Upper lobe of right lung (tissue), 1 donor: Measurements from ENCODE around the gene AR. TPM values are rescaled to one million over a fixed set of nuclear protein-coding genes. Genes with fewer than 3 reads are reported as not detected.
"Not testable (repeated sequence)": the region's sequence is repeated elsewhere in the genome, so short reads cannot be mapped to it uniquely, and the experiment has no call there.

Experiments used
- ATAC-seq: fragments of 200-7000 bp; cut with Tn5 transposase; one replicate; pipeline ENCODE4 v1.9.1; 2020; ENCODE audit warnings: mild to moderate bottlenecking, moderate library complexity
- DNase-seq: peaks from one replicate; pipeline ENCODE4 v3.0.0-alpha.2; 2020
- H3K27ac ChIP-seq: fragments of 200-600 bp; one replicate; pipeline ENCODE4 v1.8.0; 2022
- H3K27me3 ChIP-seq: fragments of 200-600 bp; one replicate; pipeline ENCODE4 v1.8.0; 2022; ENCODE audit warnings: mild to moderate bottlenecking
- H3K36me3 ChIP-seq: fragments of 200-600 bp; one replicate; pipeline ENCODE4 v1.8.0; 2022
- H3K4me1 ChIP-seq: fragments of 200-600 bp; one replicate; pipeline ENCODE4 v1.8.0; 2022
- H3K4me3 ChIP-seq: fragments of 200-600 bp; one replicate; pipeline ENCODE4 v1.8.0; 2022; ENCODE audit warnings: mild to moderate bottlenecking
- H3K9me3 ChIP-seq: fragments of 200-600 bp; one replicate; pipeline ENCODE4 v1.8.0; 2022
- intact Hi-C: fragments of 100-400 bp; cut with DNase I; formaldehyde crosslinking; loops from one replicate; pipeline ENCODE4 v1.11.0; 2022
- total RNA-seq: library from RNA; stranded (reverse); fragmentation: NEBNext Ultra II Directional; extraction: Animal tissue kit (Norgen Biotek cat#: 25700); gene quantifications from one replicate; pipeline ENCODE4 v1.2.1, GENCODE V29; 2021
- TF ChIP-seq, protein P1 (sequence below): fragments of 200-600 bp; IDR thresholded peaks from one replicate; pipeline ENCODE4 v1.8.0; 2022; ENCODE audit warnings: antibody characterized with exemption
- donor health status: DM: no; HTN: yes; CAD: no; lungs with severe emphysema.

Gene AR
- total RNA-seq, 1 donor from 2014 or later, result 5.3 TPM

DNA sequence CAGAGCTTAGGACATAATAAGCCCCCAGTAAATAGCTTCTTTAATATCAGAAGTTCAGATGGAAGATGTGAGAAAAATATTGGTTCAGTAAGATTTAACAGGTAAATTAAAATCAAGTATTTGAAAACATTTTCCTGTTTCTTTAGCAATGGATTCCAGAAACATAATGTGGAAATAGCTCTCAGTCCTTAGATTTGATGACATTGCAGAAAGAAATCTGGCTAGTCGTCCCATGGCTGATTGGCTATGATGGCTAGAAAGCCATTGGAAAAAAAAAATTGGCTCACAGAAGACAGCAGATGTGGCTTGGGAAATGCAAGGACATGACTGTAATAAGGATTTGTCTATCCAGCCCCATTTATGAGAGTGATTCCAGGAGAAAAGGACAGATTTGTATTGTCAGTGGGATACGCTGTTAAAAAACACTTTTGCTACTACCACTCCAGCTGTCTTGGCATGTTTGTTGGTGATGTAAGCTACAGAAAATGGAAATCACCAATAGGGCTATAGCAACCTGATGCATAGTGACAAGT, 78.3 kb downstream of the AR start:
- ATAC-seq, result no peak
- DNase-seq, result no peak
- H3K36me3 ChIP-seq, result no peaks in the 10 kb centered on the region
- intact Hi-C loops, result no loop called here
- H3K4me3 ChIP-seq, result no peak overlapping the region
- no peak overlapping the region for H3K27ac ChIP-seq
- no peaks in the 10 kb centered on the region for H3K4me1 ChIP-seq
- no peaks in the 10 kb centered on the region for H3K27me3 ChIP-seq
- no peaks in the 10 kb centered on the region for H3K9me3 ChIP-seq
- TF ChIP-seq, protein P1, sequence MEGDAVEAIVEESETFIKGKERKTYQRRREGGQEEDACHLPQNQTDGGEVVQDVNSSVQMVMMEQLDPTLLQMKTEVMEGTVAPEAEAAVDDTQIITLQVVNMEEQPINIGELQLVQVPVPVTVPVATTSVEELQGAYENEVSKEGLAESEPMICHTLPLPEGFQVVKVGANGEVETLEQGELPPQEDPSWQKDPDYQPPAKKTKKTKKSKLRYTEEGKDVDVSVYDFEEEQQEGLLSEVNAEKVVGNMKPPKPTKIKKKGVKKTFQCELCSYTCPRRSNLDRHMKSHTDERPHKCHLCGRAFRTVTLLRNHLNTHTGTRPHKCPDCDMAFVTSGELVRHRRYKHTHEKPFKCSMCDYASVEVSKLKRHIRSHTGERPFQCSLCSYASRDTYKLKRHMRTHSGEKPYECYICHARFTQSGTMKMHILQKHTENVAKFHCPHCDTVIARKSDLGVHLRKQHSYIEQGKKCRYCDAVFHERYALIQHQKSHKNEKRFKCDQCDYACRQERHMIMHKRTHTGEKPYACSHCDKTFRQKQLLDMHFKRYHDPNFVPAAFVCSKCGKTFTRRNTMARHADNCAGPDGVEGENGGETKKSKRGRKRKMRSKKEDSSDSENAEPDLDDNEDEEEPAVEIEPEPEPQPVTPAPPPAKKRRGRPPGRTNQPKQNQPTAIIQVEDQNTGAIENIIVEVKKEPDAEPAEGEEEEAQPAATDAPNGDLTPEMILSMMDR, result no peak

DNA sequence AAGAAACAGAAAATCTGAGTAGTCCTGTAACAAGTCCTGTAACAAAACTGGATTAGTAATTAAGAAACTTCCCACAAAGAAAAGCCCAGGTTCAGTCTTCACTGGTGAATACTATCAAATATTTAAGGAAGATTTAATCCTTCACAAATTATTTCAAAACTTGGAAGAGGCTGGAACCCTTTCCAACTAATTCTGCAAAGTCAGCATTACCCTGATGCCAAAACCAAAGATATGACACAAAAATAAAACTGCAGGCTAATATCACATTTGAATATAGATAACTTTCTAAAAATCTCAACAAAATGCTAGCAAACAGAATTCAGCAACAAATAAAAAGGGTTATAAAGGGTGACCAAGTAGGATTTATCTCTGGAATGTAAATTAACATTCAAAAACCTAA, 80.5 kb downstream of the AR start:
- Histone ChIP-seq H3K9me3 (no peaks in the 10 kb centered on the region), H3K36me3 (no peaks in the 10 kb centered on the region), H3K27me3 (no peaks in the 10 kb centered on the region), H3K27ac (no peak overlapping the region), H3K4me1 (no peaks in the 10 kb centered on the region), H3K4me3 (no peak overlapping the region)
- no peak for ATAC-seq
- TF ChIP-seq, protein P1, result no peak
- intact Hi-C loops, result no loop called here
- no peak for DNase-seq

DNA sequence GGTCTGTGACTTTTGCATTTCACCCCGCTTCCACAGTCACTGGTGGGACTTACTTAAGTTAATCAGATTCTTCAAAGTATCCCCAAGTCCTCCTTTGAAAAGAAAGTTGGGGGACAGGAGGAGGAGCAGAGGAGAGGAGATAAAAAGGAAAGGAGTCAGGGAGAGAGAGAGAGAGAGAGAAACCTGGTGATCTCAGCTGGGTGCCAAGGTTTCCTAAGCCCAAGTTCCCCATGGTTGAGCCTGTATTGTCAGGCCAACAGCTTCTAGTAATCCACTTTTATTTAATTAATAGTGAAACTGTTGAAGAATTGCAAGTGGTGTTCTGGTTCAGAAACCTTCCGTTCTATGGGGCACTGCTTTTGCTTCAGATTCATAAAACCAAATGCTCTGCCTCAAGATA, 91.6 kb downstream of the AR start:
- intact Hi-C loops, result no loop called here
- DNase-seq, result no peak
- Histone ChIP-seq H3K4me1 (no peaks in the 10 kb centered on the region), H3K27me3 (no peaks in the 10 kb centered on the region), H3K4me3 (no peak overlapping the region), H3K9me3 (no peaks in the 10 kb centered on the region), H3K36me3 (no peaks in the 10 kb centered on the region), H3K27ac (no peak overlapping the region)
- no peak for ATAC-seq
- TF ChIP-seq, protein P1, result no peak

- Histone ChIP-seq H3K9me3 (no peaks in the 10 kb centered on the region), H3K27me3 (no peaks in the 10 kb centered on the region), H3K4me1 (no peaks in the 10 kb centered on the region), H3K27ac (no peak overlapping the region), H3K36me3 (no peaks in the 10 kb centered on the region), H3K4me3 (no peak overlapping the region)
- DNase-seq (no peak), ATAC-seq (no peak)
- TF ChIP-seq, protein P1, result no peak
- intact Hi-C loops, result no loop called here
These were observed 92.7 kb downstream of the AR start for GRCh38 chrX:67636532-67636931.

GRCh38 chrX:67637293-67637692, 93.5 kb downstream of the AR start:
- ATAC-seq, H3K9me3 ChIP-seq, H3K27ac ChIP-seq, H3K27me3 ChIP-seq, H3K4me1 ChIP-seq, H3K4me3 ChIP-seq, DNase-seq, intact Hi-C loops, H3K36me3 ChIP-seq: not testable (repeated sequence)

DNA sequence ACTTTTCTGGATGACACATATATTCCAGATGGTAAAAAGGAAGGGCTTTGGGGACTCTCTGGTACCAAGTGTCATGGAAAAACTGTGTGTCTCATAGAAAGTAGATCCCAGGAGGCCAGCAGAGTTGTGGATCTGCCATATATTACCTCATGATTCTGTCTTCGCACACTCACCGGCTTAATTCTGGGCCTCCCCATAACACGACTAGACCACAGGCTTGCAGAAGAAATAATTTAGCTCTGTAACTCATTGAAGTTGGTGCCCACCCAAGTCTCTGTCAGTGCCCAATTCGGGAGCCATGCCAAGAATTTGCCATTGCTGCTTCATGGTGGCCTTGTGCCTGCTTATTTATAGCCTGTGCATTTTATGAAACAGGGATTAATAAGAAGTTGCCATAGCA, 104.5 kb downstream of the AR start:
- Histone ChIP-seq H3K9me3 (no peaks in the 10 kb centered on the region), H3K36me3 (no peaks in the 10 kb centered on the region), H3K27ac (no peak overlapping the region), H3K4me3 (no peak overlapping the region), H3K4me1 (no peaks in the 10 kb centered on the region), H3K27me3 (no peaks in the 10 kb centered on the region)
- ATAC-seq, result no peak
- intact Hi-C loops, result no loop called here
- TF ChIP-seq, protein P1, result no peak
- no peak for DNase-seq
